Stimulated activated CD4-positive, alpha-beta T cell treated with anti-CD3 and anti-CD28 coated beads, Interleukin-2, amount 100 ng/mL, for 24 hours (primary cell): ENCODE results near the gene PCED1B.

Experiments
- DNase-seq, 2 donors: peaks; one replicate each; pipeline ENCODE4 v3.0.0-alpha.2; 2020

PCED1B gene

GRCh38 chr12:47068539-47068938 is 10.9 kb upstream of the PCED1B start:
- no peak for DNase-seq

- no peak for DNase-seq
These were observed 9.1 kb upstream of the PCED1B start for GRCh38 chr12:47070310-47070709.

- DNase-seq = no peak
These were observed 8.1 kb upstream of the PCED1B start for GRCh38 chr12:47071241-47071852.

GRCh38 chr12:47073951-47074350 is 5.5 kb upstream of the PCED1B start:
- no peak for DNase-seq

DNA sequence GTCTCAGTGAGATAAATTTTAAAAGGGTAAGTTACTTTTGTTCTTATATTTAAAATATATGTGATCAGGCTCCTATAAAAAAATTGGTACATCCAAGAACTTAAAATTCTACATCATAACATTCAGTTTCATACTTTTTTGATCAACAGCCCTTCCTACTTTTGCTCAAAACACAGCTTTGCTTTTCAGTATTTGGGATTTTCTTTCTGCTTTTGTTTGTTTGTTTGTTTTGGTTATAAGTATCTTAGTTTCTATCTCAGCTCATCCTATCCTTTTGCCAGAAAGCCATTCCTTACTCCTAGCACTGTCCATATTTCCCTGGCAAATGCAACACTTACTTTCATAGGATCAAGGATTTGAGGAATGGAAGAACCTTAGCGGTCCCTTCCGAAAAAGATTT is 4.7 kb upstream of the PCED1B start:
- no peak for DNase-seq

DNA sequence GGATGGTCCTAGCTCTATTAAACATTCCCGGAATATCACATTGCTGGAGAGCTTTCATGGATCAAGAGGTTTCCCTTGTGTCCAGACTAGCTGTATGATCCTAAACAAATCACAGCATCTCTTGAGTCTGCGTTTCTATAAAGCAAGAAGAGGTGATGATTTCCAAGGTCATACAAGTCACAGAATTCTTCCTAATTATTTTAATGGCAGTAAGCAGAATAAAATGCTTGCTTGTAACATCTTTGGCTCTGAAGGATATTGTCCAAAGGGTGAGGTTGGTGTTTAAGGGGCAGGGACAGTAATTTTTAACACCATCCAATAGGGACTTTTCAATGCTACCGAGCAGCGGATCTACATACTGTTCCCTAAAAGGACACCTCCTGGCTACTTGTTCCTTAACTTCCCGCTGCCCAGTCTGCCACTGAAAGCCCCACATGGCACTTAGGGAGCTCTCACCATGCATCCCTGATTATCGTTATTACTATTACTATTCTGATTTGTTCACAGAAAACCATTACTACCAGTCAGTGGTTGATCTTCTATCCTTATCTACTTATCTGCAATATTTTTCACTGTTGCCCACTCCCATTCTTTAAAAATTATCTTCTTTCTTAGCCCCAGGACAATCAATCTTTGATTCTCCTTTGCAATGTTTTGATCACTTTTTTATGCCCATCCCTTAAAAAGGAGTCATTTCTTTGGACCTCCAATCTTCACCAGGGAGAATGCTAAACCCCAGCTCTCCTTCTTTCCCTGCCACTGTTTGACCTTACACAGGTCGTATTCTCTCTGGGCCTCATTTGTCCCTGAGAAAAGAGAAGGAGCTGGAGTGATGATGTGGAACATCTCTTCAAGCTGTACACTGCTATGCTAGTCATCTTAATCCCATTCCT is 4.0 kb upstream of the PCED1B start:
- DNase-seq = no peak

GRCh38 chr12:47077206-47078085 is 2.0 kb upstream of the PCED1B start:
- DNase-seq = no peak

DNA sequence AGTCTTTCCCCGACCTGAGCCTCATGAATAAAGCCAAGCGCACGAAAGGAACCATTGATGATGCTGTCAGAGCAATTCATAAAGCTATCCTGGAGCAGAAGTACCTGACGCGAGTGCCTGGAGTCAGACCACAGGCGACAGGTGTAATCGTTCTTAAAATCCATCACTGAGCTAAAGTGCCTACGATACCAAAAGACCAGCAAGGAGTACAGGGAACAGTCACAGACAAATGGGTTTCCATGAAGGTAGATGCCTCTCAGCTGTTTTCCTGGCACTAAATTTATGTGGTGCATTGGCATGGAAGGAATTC is 1.4 kb upstream of the PCED1B start:
- DNase-seq = no peak

DNA sequence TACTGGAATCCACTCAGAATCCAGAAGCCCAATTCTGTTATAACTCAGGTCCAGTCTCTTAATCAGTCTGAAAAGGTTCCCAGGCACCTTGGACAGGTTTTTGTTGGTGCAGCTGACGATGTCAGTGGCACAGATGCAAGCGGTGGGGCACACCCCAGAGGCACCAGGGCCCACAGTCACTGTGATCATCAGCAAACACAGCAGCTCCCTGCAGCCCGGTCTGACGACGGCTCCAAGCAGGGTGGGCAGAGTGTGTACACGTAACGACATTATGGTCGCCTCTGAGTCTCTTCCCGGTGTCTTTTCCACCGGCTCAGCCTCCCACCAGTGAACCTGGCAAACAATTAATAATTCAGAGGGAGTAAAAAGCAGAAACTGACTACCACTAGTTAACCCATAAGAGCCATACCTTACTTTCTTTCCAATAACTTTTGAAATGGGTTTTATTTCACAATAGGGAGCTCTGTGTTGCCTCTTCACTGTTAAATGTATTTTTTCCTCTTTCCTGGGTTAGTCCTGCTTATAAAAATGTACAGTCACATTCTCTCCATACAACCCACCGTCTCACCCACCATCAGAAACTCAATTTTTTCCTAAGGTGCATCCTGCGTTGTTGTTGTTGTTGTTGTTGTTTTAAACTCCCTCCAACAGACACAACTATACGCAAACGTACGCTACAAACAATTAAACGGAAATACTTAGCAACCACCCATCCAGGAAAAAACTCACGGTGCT is 521 bp upstream of the PCED1B start:
- peak; percentile 46 to 49 for DNase-seq

GRCh38 chr12:47079981-47080724 is 732 bp downstream of the PCED1B start:
- peak; percentile 43 to 46 for DNase-seq

DNA sequence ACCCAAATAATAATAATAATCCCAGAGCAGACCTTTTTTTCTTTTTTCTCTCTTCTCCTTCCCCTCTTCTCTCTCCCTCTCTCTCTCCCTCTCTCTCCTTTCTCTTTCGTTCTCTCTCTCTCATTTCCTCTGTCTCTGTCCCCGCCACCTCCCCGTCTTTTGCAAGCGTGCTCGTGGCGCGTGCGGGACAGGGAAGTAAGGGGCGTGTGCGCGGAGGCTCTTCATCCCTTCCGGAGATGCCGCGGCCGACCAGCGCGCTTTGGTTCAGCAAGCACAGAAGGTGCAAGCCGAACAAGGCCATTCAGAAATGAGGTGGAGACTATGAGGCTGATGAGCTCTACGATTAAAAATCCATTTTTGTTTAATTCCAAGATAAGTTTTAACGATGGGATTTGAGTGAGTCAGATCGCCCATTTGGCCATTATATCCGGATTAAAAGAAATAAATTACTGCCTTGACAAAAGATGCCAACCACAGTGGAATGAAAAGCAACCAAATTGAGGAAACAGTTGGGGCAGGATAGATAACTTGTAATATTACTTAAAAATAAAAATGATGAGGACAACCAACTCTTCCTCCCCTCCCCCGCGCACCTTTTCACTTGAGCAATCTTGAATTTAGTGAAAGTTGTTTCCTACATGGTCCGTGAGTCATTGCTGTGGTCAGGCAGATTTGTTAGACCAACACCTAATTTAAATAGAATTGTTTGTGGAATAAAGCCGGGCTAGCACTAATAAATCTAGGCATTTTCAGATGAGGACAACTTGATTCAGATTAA is 1.5 kb downstream of the PCED1B start:
- DNase-seq = peak; percentile 69 to 74

DNA sequence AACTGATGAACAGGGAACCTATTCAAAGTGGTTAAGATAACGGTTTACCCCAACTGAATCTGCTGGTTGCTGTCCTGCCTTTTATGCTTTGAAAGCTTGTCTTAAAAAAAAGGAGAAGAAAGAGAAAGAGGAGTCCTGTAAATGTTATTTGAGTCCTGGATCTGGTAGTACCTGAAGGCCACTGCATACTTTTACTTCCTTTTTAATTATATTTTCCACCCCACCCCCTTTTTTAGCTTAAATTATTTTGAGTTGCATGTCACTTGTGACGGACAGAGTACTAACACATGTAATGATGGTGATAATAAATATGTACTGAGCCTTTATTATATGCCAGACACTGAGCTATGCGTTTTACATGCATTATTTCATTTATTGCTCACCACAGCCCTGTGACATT is 2.9 kb downstream of the PCED1B start:
- DNase-seq = no peak

DNA sequence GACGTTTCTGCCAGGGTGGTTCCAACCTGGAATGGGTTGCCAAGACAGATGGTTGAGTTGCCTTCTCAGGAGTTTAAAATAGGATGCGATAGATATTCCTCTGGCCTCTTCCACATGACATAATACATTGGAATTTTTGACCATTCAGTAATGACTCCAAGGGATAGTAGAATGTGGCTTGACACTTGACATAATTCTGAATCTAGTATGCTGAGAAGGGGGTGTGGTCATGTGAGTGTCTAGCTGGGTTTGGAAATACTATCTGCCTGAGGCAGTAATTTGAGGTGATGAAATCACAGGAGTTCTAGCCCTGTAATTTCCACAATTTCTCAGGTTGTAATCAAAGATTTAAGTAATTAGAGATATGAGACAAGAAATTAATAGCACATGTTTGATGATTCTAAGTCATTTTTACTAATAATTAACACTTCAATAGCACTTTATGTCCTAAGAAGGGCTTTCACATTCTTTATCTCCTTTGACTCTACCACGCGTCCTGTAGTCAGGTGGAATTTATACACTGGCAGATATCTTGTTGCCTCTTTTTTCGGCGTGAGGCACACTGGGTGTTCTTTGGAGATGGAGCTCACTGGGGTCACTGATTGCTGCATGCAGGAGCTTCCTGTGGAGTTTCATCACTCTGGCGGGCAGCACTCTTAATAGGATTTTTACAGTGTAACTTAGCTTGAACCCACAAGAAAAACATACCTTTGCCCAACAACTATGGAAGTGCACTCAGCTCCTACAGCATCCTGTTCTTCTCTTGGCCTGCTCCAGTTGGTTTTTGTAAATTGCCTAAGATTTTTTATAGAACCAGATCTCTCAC is 3.6 kb downstream of the PCED1B start:
- no peak for DNase-seq

DNA sequence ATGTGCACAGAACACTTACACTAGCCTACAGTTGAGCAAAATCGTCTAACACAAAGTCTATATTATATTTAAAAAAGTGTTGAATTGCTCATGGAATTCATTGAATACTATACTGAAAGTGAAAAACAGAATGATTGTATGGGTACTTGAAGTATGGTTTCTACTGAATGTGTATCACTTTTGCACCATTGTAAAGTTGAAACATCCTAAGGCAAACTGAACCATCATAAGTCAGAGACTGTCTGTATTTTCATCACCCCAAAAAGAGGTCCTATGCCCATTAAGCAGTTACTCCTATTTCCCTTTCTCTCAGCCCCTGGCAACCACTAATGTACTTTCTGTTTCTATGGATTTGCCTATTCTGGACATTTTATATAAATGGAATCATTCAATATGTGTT is 4.8 kb downstream of the PCED1B start:
- no peak for DNase-seq

GRCh38 chr12:47085815-47086252 is 6.4 kb downstream of the PCED1B start:
- peak; percentile 22 to 39 for DNase-seq

DNA sequence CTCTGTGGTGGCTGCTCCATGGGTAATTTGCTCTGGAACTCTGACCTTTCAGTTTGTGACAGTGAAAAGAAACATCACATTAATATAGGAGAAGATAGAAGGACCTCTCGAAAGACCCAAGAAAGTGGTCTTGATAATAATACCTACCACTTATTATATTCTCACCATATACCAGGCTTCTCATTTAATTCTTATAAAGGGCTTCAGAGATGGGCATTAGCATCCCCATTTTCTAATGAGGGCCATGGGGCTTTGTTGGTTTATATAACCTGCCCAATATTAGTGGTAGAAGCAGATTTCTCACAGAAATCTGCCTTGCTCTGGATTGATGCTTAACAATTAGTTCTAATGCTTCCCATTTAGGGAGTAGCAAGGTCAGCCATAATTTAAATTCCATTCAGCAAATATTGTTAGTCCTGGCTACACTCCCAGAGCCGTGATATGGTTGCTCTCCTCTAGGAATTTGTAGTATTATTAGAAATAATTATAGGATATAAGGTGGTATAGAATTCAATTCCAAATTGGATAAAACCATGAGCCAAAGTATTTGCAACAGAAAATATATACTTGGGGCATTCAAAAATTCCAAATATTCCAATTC is 7.8 kb downstream of the PCED1B start:
- DNase-seq = no peak

DNA sequence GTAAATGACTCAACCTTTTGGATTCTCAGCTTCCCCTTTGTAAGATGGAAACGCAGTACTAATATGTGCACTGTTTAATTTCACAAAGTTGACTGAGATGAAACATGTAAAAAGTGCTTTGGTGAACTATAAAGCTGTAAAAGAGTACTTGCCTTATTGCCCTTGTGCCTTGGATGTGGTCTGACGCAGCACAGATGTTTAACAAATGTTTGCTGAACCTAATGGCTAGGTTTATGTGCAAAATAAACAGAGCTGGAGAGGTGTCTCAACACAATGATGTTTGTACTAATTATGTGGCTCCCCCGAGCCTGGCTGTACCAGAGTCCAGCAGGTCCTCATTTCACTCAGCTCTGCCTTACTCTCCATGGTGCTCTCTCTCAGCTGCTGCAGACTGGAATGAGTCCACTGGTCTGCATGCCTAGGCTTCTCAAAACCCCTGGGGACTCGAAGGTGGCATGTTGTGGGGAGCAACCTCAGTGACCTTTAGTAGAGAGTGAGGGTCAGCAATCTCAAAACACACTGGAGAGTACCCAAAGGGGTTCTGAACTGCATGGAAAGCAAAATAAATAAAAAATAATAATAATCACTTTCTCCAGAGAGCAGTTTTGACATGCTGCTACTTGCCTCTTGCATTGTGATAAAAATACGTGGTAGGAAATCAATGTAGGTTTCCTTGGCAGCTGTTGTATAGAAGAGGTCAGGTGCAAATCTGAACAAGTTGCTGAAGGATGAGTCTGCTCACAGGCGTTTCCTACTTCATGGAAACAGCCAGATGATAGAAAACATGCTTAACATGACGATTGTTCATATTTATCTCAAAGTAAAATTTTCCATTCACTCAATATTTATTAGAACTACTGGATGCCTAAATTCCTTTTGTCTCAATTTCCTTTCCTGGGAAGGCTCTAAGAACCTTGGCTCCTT is 8.9 kb downstream of the PCED1B start:
- no peak for DNase-seq

DNA sequence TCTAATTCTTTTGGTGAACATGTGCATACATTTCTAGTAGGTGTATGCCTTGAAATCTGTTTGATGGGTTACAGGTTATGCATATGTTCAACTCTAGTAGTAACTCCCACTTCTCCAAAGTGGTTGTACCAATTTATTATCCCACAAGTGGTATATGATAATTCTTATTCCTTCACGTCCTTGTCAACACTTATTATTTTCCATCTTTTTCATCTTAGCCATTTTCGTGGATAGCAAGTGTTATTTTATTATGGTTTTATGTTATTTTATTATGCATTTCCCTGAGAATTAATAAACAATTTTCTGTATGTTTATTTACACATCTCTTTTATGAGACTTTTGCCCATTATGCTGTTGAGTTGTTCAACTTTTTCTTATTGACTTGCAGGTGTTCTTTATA is 11.6 kb downstream of the PCED1B start:
- no peak for DNase-seq

- DNase-seq = no peak
These were observed 15.4 kb downstream of the PCED1B start for GRCh38 chr12:47094804-47095203.
